Activated CD4-positive, CD25-positive, alpha-beta regulatory T cell (primary cell): ENCODE measurements around the gene IFT52.
A peak's percentile ranks its signal among the peaks of the same experiment; 100 is the strongest.

Source experiments
- DNase-seq, 4 experiments: peaks; one replicate each; lab custom pipeline; 2025; lab: John Stamatoyannopoulos, UW

IFT52 gene, protein sequence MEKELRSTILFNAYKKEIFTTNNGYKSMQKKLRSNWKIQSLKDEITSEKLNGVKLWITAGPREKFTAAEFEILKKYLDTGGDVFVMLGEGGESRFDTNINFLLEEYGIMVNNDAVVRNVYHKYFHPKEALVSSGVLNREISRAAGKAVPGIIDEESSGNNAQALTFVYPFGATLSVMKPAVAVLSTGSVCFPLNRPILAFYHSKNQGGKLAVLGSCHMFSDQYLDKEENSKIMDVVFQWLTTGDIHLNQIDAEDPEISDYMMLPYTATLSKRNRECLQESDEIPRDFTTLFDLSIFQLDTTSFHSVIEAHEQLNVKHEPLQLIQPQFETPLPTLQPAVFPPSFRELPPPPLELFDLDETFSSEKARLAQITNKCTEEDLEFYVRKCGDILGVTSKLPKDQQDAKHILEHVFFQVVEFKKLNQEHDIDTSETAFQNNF

DNA sequence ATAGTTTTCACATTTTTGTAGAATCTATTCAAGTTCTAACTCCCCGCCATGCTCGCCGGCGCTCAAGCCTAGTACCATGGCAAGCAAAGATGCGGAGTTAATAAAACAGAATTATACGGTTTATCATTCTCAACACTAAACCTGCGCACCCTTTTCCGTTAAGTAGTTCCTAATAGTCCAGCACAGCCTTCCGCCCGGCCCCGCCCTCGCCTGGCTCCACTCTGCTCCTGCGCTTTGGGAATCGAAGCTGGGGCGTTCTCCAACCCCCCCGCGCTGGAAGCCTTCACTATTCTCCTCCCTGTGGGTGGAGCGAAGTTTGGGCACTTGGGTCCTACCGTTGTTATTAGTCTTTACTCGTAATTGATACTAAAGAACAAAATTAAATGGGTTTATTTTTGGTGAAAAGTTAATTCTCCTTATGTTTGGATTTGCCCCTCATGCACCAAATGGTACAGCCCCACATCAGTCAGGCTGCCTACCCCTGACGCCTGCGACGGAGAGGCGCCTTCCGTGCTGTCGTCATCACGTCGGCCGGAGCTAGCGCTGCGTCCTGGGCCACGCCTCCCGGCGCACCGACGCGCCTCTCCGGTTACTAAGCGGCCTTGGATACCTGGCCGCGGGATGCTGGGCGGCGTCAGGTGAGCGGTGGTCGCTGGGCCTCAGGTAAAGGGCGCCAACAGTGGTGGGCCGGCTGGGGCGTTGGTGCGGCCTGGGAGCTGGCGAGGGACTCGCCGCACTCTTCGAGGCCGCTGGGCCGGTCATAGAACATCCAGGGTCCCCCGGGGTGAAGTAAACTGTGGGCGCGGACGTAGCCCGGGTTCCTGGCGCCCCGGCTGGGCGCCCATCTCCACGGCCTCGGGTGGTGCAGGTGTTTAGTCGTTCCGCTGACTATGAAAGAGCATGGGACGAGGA, at the start of gene IFT52:
TSS of gene IFT52 (plus strand) at position 546 of the 912 bp plus-strand sequence. CDS start 3,762 bp downstream, outside the sequence.
- DNase-seq = peak; percentile 67 to 85 (median 78)

DNA sequence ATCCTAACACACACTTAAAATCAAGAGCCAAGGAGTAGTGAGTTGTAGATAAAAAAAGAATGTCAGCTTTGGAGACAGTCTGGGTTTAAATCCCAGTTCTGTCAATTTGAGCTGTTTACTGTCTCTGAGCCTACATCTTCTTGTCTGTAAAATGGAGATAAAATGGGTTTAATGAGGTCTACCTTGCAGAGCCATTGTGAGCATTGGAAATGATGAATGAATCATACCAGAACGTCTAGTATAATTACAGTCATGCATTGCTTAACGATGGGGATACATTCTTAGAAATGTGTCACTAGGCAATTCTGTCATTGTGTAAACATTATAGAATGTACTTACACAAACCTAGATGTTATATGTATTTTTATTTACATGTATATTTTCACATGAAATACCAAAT, 49.5 kb upstream of the IFT52 start:
- DNase-seq = no peak

DNA sequence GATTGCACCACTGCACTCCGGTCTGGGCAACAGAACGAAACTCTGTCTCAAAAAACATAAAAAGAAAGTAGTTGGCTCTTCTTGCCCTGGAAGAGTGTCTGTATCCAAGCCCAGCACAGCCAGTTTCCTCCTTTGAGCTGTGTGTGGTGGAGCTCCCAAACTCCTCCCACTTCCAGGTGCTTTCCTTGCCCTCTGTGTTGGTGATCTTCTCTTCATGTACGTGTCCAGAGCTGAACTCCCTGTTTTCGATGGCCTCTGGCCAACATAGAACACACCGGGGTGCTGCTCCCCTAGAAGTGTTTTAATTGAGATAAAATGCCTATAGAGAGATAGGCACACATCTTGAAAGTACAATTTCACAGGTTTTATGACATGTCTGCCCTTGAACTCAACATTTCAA, 48.6 kb upstream of the IFT52 start:
- no peak for DNase-seq

DNA sequence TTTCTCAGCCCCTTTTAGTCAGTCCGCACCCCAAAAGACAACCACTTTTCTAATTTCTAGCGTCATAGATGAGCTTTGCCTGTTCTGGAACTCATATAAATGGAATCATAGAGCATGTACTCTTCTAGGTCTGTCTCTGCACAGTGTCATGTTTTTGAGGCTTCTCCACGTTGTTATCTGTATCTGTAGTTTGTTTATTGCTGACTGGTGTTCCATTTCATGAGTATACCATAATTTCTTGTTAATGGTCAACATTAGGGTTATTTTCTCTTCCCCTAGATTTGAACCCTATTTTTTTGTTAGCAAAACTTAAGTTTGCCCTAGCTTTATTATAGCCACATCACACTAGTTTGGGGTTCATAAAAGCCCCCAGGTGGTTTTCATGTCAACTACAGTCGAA, 48.1 kb upstream of the IFT52 start:
- DNase-seq = no peak

DNA sequence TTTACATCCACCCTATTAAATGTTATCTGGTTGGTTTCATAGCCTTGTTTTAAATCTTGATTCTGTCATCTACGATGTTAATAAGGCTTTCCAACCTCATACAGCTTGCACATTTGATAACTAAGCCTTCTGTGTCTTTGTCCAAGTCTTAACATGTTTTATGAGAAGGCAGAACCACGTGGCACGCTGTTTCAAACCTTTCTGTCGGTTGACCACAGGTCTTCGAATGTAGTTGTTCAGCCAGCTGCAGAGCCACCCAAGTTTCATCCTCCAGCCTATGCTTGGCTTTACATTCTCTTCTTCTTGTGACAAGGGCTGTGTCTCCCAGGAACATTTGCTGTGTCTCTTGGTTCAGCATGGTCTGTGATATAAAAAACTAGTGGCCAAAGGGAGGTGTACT, 47.6 kb upstream of the IFT52 start:
- DNase-seq = no peak

DNA sequence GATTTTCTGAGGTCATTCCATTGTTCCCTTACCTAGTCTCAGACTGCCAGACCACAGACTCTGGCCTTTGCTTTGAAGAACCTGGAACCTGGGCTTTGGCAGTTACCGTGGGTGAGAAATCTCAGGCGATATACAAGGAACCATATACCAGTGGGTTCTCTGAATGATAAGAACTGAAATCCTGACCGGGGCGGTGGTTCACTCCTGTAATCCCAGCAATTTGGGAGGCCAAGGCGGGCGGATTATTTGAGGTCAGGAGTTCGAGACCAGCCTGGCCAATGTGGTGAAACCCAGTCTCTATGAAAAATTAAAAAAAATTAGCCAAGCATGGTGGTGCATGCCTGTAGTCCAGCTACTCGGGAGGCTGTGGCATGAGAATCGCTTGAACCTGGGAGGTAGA, 46.2 kb upstream of the IFT52 start:
- DNase-seq = no peak

DNA sequence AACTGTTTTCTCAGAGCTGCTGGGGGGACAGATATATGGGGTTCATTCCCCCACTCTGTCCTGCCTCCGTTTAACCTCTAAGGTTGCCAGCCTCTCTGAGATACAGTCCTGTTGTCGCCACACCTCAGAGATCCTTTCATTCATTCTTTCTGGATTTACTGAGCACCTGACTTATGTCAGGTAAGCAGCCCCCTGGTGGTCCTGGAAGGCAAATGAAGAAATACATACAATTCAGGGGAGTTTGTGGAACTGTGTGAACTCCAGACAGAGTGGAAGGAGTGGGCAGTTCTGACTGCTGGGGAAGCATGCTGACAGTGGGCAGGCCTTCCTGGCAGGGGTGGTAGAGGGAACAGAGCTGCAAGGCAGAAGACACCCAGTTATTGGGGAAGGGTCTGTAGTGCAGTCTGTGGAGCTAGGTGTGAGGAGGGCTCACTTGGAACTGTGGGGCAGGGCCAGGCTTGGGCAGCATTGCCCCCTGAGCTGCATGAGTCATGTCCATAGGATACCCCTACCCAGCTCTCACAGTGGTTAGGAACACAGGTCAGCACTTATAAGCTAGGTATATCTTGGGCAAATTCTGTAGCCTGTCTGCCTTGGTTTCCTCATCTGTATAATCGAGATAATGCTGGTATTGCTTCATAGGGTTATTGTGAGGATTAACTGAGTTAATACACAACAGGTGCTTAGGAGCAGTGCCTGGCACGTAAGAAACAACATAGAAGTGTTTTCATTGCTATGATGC, 44.7 kb upstream of the IFT52 start:
- no peak for DNase-seq

DNA sequence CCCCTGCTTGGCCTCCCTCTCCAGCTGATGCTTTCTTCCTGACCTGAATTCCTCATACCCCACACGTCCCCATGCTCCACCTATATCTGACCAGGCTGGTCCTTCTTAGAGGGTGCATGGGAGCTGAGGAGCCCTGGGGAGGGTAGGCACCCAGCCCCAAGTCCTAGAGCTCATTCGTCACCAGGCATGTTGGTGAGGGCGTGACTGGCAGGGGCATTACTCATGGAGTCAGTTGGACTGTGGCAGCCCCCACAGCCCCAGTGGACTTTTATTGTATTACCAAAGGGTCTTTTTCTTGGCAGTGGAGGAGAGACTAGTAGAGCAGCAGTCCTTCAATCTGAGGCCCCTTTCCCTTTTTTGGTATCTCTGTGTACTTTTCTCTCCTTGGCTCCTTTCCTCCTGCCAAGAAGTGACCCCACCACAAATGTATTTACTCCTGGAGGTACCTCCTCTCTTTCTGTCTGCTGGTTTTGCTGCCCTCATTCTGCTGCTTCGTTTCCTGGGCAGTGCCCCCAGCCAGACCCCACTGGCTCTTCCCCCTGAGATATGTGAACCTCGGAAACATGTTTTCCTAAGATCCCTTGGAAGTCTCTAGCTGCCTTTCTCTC, 42.4 kb upstream of the IFT52 start:
- no peak for DNase-seq

DNA sequence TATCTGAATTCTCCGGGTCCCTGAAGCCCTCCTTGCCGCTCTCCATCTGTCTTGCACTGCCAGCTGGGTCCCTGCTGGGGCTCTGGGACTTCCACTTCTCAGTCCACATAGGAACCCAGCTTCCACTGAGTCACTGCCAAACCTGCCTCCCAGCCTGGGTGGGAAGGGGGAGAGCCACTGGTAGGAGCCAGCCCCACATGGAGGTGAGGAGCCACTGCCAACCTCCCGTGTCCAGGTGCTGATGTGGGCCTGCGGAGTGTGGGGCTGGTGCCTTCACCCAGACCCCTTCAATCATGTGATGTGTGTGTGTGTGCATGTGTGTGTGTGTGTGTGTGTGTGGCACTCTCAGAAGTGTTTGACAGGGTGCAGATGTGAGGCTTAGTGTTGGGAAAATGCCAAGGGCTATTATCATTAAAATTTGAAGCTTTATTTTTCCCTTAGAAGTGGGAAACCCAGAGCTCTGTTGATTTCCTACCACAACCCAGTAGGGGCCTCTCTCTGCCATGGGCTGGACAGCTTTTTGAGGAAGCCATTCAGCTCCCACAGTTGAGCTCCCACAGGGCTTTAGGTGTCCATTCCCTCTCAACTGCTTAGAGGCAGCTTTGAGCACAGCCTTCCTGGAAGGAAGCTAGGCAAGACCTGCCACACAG, 41.2 kb upstream of the IFT52 start:
- DNase-seq = no peak

DNA sequence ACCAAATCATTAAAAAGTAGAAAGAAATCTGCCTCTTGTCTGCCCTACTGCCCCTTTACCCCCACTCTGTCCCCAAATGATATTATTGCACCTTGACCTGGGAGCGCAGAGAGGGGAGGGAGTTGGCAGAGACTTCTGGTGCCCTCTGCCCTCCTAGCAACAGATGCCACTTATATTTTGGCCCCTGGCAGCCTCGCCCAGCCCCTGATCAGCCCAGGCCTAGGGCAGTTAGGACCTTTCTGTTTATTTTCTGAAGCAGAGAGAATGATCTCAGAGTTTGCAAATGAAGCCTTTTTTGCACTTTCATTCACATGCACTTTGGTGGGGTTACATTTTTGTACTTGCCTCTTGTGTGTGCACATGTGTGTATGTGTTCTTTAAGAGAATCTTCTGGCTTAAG, 40.3 kb upstream of the IFT52 start:
- no peak for DNase-seq

DNA sequence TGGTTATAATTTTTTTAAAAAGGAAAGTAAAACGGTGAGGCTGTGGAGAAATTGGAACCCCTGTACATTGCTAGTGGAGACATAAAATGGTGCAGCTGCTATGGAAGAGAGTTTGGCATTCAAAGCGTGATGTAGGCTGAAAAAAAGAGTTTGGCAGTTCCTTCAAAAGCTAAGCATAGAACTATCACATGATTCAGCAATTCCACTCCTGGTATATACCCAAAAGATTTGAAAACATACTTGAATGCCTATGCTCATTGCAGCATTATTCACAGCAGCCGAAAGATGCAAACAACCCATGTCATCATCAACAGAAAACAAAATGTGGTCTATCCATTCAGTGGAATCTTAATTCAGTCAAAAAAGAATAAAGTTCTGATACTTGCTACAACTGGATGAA, 36.4 kb upstream of the IFT52 start:
- no peak for DNase-seq

DNA sequence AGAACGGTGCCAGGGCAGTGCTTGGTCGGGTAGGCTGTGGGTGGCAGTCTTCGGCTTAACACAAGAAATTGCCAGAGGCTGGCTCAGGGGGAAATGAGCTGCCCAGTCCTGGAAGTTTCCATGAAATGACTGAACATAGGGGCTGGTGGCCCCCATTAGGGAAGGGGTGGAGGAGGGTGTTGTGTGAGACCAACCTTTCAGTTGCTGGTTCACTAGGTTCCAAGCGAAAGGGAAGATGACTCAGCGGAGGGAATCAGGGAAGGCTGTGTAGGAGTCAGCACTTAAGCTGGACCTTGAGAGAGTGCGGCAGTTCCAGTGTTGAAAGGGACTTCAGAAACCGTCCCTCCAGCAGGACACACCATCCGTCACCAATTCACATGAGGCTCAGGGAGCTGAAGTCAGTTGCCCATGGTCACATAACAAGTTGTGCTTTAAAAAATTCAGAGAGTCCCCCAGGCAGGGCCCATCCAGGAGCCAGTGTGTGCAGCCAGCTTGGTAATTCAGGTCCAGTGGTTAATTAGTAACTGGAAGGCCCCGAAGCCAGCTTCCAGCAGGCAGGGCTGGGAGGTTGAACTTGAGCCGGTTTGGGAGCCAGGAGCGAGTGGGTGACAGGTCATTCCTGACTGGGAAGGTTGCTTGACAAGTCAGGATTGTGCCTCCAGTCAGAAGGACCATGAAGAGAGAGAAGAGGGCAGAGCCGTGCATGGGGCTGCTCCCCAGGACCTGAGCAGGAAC, 32.2 kb upstream of the IFT52 start, which contains the start of gene SGK2:
TSS of gene SGK2 (plus strand) at position 616 of the 735 bp plus-strand sequence. CDS start 7,469 bp downstream, outside the sequence.
- DNase-seq = no peak

DNA sequence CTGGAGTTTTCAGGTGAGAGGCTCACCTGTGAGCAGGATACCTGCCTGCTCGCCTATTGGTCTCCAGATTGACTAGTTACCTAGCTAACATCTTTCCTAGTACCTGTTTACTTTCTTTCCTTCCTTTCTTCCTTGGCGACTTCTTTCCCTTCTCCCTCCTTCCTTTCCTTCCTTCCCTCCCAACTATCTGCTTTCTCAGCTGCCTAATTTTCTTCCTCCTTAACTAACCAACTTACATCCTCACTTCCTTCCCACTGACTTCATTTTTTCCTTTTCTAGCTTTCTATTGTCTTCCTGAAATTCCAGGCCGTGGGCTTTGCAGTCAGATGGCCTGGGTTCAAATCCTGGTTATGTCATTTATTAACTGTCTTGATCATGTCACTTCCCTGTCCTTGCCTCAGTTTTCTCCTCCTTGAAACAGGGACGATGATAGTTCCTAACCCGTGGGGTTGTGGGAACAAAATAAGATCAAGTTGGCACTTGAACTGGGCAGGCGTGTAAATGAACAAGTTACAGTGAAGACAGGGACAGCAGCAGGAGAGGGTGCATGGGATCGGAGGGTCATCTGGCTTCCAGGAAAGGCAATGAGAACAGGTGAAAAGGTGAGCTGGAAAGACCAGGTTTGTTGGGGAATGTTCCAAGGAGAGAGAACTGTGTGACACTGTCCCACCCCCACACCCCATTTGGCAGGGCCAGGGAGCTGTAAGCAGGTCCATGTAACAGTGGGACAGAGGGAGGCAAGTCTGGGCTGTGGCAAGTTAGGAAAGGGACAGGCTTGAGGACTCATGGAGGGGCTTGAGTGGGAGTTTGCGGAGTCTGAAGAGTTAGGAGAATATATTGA, 31.4 kb upstream of the IFT52 start:
- no peak for DNase-seq

DNA sequence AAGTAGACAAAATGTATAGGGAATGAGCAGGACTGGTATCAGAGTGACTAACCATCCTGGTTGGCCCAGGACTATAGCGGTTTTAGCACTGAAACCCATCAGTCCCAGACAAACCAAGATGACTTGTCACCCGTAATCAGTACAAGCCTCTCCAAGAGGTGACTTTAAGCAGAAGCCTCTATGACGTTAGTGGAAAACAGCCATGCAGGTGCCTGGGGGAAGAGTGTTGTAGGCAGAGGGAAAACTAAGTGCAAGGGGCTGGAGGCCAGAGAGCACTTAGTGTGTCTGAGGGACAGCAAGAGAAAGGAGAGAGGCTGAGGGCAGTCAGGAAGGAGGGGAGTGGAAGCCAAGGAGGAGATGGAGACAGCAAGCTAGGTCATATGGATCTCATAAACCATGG, 29.8 kb upstream of the IFT52 start:
- DNase-seq = no peak

DNA sequence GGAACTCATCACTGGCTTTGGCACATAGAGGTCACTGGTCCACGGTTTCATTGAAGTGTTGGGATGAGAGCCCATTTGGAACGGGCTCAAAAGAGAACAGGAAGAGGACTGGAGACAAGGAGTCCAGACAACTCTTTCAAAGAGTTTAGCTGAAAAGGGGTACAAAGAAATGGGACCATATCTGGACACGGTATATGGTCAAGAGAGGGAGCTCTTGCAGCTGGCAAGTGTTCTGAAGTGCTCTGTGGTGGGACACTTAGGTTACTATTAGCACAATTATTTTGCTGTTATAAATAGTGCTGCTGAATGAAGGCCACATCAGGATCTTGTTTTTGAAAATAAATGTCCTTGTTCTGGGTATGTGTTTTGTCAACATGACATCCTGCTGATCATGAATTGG, 27.3 kb upstream of the IFT52 start:
- DNase-seq = no peak

DNA sequence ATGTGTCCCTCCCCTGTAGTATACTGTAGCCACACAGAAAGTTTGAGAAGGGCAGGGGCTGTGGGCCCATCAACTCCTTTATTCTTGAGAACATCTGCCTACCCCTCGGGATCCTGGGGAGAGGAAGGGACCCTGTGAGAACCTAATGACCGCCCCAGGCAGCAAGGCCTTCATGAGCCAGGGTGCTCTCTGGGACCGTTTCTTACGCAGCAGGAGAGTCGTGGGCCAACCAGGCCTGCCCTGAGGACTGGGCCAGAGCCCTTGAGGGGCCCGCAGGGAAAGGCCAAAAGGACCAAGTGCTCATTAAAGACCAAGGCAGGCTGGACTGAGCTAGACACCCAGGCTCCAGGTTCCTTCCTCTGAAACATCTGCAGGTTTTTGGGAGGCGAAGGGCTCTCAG, 26.7 kb upstream of the IFT52 start:
- DNase-seq = no peak

DNA sequence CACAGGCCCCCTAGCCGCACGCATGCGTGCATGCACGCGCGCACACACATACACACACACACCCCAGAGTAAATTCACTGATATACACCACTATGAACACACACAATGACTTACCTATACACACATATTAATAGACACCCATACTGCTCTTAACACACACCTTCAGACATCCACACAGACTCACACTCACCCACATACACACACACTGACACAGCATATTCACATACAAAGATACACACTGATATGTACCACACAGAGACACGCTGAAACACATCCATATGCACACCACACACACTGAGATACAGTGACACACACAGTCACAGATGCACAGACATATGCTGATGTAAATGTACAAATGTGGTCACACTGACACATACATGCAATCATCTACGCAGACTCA, 26.3 kb upstream of the IFT52 start:
- no peak for DNase-seq

DNA sequence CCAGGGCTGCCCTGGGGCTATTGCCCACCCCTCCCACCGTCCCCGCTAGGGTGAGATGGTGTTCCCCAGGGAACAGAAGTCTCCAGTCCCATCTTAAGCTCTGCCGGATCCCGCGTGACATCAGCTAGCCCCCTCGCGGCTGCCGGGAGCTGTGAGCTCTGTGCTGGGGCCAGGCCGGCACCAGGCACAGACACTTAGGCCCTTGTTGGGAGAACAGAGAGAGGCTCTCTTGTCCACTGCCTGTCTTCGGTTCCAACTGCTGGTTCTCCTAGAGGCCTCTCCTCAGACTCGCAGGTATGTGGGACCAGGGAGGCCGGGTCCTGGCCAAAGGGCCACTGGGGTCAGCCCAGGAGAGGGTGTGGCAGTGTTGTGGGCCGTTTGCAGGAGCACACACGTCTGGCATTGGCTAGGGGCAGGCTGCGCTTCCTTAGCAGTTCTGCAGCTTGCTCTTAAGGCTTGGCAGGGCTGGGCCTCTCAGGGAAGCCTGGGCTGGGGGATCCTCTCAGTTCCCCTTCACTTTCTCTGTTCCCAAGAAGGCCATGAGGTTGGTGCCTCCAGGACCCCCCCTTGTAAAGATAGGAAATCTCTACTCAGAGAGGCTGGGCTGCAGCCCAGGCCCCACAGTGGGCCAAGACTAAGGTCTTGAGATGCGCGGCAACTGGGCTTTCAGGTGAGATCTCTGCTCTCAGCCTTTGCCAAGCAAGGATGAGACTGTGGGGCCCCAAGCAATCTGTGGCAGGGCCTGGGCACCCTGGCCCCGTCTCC, 25.6 kb upstream of the IFT52 start:
- DNase-seq = no peak

DNA sequence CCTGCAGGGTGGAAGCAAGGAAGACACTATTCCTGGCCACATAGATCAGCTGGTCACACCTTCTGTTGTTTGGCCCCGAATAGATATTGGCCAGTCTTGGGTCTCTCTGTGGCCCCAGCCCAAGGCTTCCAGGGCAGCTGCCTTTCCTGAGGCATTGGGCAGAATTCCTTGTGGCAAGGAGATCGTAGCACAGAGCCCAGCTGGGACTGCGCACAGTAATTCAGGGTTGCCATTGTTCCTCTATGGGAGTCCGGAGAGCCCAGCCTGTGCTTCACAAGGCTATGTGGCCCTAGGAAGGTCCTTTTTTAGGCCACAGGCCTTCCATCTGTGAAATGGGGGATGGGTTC, 25.0 kb upstream of the IFT52 start:
- DNase-seq = no peak
